GM20431 (cell line): ENCODE data around the gene ANXA8.
"Not testable (repeated sequence)": the region's sequence is repeated elsewhere in the genome, so short reads cannot be mapped to it uniquely, and the experiment has no call there.

ENCODE experiments used
- in situ Hi-C: fragments of 300-500 bp; cut with MseI, MboI; formaldehyde crosslinking; loops from one replicate; pipeline ENCODE4 v1.15.0; 2020; ENCODE audit warnings: low sequenced_read_pairs; ENCODE audit not compliant: unreplicated experiment

Gene ANXA8

GRCh38 chr10:47483923-47484322 lies at the start of gene ANXA8:
Gene ANXA8 (minus strand): TSS chr10:47484115. CDS start chr10:47483933, 182 bp downstream.
- in situ Hi-C loops, result not testable (repeated sequence)

GRCh38 chr10:47523475-47523874 lies 39.6 kb upstream of the ANXA8 start, which contains the start of gene AGAP9:
Gene AGAP9 (minus strand): TSS chr10:47523638. CDS start chr10:47523526, 112 bp downstream.
- in situ Hi-C loops, result not testable (repeated sequence)

GRCh38 chr10:47502313-47502712 lies 18.4 kb upstream of the ANXA8 start:
- in situ Hi-C loops, result not testable (repeated sequence)

GRCh38 chr10:47494226-47494625 lies 10.3 kb upstream of the ANXA8 start:
- in situ Hi-C loops, result not testable (repeated sequence)

GRCh38 chr10:47491600-47491999 lies 7.7 kb upstream of the ANXA8 start, which contains the start of gene FAM25G:
Gene FAM25G (minus strand): TSS chr10:47491700. CDS start chr10:47491674, 26 bp downstream.
- in situ Hi-C loops, result not testable (repeated sequence)

- in situ Hi-C loops, result not testable (repeated sequence)
These were observed 5.7 kb upstream of the ANXA8 start for GRCh38 chr10:47489630-47490029.

- in situ Hi-C loops, result not testable (repeated sequence)
These were observed 2.0 kb upstream of the ANXA8 start for GRCh38 chr10:47485943-47486342.

- in situ Hi-C loops, result not testable (repeated sequence)
These were observed 871 bp upstream of the ANXA8 start for GRCh38 chr10:47484786-47485185.

- in situ Hi-C loops, result not testable (repeated sequence)
These were observed 1.5 kb downstream of the ANXA8 start for GRCh38 chr10:47482367-47482766.

- in situ Hi-C loops, result not testable (repeated sequence)
These were observed 2.1 kb downstream of the ANXA8 start for GRCh38 chr10:47481768-47482181.

GRCh38 chr10:47481182-47481766 lies 2.6 kb downstream of the ANXA8 start:
- in situ Hi-C loops, result not testable (repeated sequence)

GRCh38 chr10:47480133-47480532 lies 3.8 kb downstream of the ANXA8 start:
- in situ Hi-C loops, result not testable (repeated sequence)

GRCh38 chr10:47478114-47478513 lies 5.8 kb downstream of the ANXA8 start:
- in situ Hi-C loops, result not testable (repeated sequence)

GRCh38 chr10:47477078-47477477 lies 6.8 kb downstream of the ANXA8 start:
- in situ Hi-C loops, result not testable (repeated sequence)

- in situ Hi-C loops, result not testable (repeated sequence)
These were observed 8.8 kb downstream of the ANXA8 start for GRCh38 chr10:47475101-47475500.

GRCh38 chr10:47473516-47473915 lies 10.4 kb downstream of the ANXA8 start:
- in situ Hi-C loops, result not testable (repeated sequence)

GRCh38 chr10:47472647-47473046 lies 11.3 kb downstream of the ANXA8 start:
- in situ Hi-C loops, result not testable (repeated sequence)

GRCh38 chr10:47472072-47472471 lies 11.8 kb downstream of the ANXA8 start:
- in situ Hi-C loops, result not testable (repeated sequence)

GRCh38 chr10:47468731-47469528 lies 15.0 kb downstream of the ANXA8 start:
- in situ Hi-C loops, result not testable (repeated sequence)

- in situ Hi-C loops, result not testable (repeated sequence)
These were observed 16.0 kb downstream of the ANXA8 start for GRCh38 chr10:47467957-47468356.

- in situ Hi-C loops, result not testable (repeated sequence)
These were observed 16.5 kb downstream of the ANXA8 start for GRCh38 chr10:47467458-47467857.
